ACC112 (cell line): ENCODE data around the gene TRIM15.
"Not testable (repeated sequence)": the region's sequence is repeated elsewhere in the genome, so short reads cannot be mapped to it uniquely, and the experiment has no call there.

Experiments used
- H2AFZ ChIP-seq: fragments of 200-600 bp; sonication (generic); one replicate; pipeline ENCODE4 v1.6.0; 2017; ENCODE audit warnings: antibody characterized with exemption, low read length; ENCODE audit not compliant: unreplicated experiment
- H3K27ac ChIP-seq: fragments of 200-600 bp; sonication (generic); 2 replicates; pipeline ENCODE4 v1.5.1; 2014; ENCODE audit warnings: low read depth, mild to moderate bottlenecking, antibody characterized with exemption, low read length, moderate library complexity
- H3K27me3 ChIP-seq: fragments of 200-600 bp; sonication (generic); 2 replicates; pipeline ENCODE4 v1.6.1; 2014; ENCODE audit warnings: mild to moderate bottlenecking, antibody characterized with exemption, low read length, moderate library complexity, mixed read lengths; ENCODE audit not compliant: insufficient read depth
- H3K36me3 ChIP-seq: fragments of 200-600 bp; sonication (generic); 2 replicates; pipeline ENCODE4 v1.6.1; 2016; ENCODE audit warnings: mild to moderate bottlenecking, antibody characterized with exemption, low read length, moderate library complexity, mixed read lengths; ENCODE audit not compliant: insufficient read depth
- H3K4me1 ChIP-seq: fragments of 200-600 bp; sonication (generic); one replicate; pipeline ENCODE4 v1.6.1; 2016; ENCODE audit warnings: low read length, mixed read lengths; ENCODE audit not compliant: insufficient read depth, unreplicated experiment, control insufficient read depth
- H3K4me3 ChIP-seq: fragments of 200-600 bp; sonication (generic); 2 replicates; pipeline ENCODE4 v1.5.1; 2014; ENCODE audit warnings: mild to moderate bottlenecking, low read depth, low read length
- H3K79me2 ChIP-seq: fragments of 200-600 bp; sonication (generic); one replicate; pipeline ENCODE4 v1.6.0; 2016; ENCODE audit warnings: low read length; ENCODE audit not compliant: control insufficient read depth, unreplicated experiment, insufficient read depth

Gene TRIM15

GRCh38 chr6:30163090-30163917 is at the start of gene TRIM15:
Gene TRIM15 (plus strand): TSS chr6:30163546. CDS start chr6:30163685, 139 bp downstream.
- Histone ChIP-seq H3K79me2 (no peaks in the 10 kb centered on the region), H3K36me3 (no peaks in the 10 kb centered on the region), H3K4me1 (no peaks in the 10 kb centered on the region), H2AFZ (no peak within 1 kb of the TSS), H3K27me3 (peaks cover 6% of the 10 kb centered on the region), H3K27ac (no peak within 1 kb of the TSS), H3K4me3 (no peak within 1 kb of the TSS)

- Histone ChIP-seq H3K4me3 (no peak overlapping the region), H3K27ac (no peak overlapping the region), H2AFZ (no peak overlapping the region), H3K4me1 (peaks cover 4% of the 10 kb centered on the region), H3K27me3 (peaks cover 44% of the 10 kb centered on the region), H3K36me3 (no peaks in the 10 kb centered on the region), H3K79me2 (no peaks in the 10 kb centered on the region)
Observed at GRCh38 chr6:30113841-30114240, 49.5 kb upstream of the TRIM15 start.

- no peak overlapping the region for H3K4me3 ChIP-seq
- no peak overlapping the region for H3K27ac ChIP-seq
- no peaks in the 10 kb centered on the region for H3K79me2 ChIP-seq
- no peaks in the 10 kb centered on the region for H3K36me3 ChIP-seq
- peaks cover 4% of the 10 kb centered on the region for H3K4me1 ChIP-seq
- H2AFZ ChIP-seq, result no peak overlapping the region
- H3K27me3 ChIP-seq, result peaks cover 27% of the 10 kb centered on the region
Observed at GRCh38 chr6:30116724-30117123, 46.6 kb upstream of the TRIM15 start.

GRCh38 chr6:30118691-30119090 is 44.7 kb upstream of the TRIM15 start:
- H3K36me3 ChIP-seq, H3K4me1 ChIP-seq, H2AFZ ChIP-seq, H3K27me3 ChIP-seq, H3K79me2 ChIP-seq, H3K27ac ChIP-seq, H3K4me3 ChIP-seq: not testable (repeated sequence)

GRCh38 chr6:30121446-30122366 is 41.6 kb upstream of the TRIM15 start:
- Histone ChIP-seq H3K27ac (no peak overlapping the region), H3K27me3 (peaks cover 3% of the 10 kb centered on the region; the same call in 1 of the 2 replicates), H2AFZ (no peak overlapping the region), H3K4me3 (no peak overlapping the region), H3K79me2 (no peaks in the 10 kb centered on the region), H3K4me1 (peaks cover 7% of the 10 kb centered on the region), H3K36me3 (no peaks in the 10 kb centered on the region)

- Histone ChIP-seq H3K27me3 (peaks cover 10% of the 10 kb centered on the region), H3K27ac (no peak overlapping the region), H2AFZ (no peak overlapping the region), H3K4me3 (no peak overlapping the region), H3K36me3 (no peaks in the 10 kb centered on the region), H3K4me1 (peaks cover 7% of the 10 kb centered on the region), H3K79me2 (no peaks in the 10 kb centered on the region)
Observed at GRCh38 chr6:30122515-30122914, 40.8 kb upstream of the TRIM15 start.

- Histone ChIP-seq H3K36me3 (no peaks in the 10 kb centered on the region), H3K27ac (no peak overlapping the region), H3K4me3 (peak overlapping the region; percentile 27; the same call in 1 of the 2 replicates), H3K4me1 (peaks cover 14% of the 10 kb centered on the region), H3K27me3 (peaks cover 57% of the 10 kb centered on the region), H2AFZ (no peak overlapping the region), H3K79me2 (no peaks in the 10 kb centered on the region)
Observed at GRCh38 chr6:30127238-30128093, 35.9 kb upstream of the TRIM15 start.

GRCh38 chr6:30129265-30130178 is 33.8 kb upstream of the TRIM15 start:
- no peaks in the 10 kb centered on the region for H3K79me2 ChIP-seq
- H2AFZ ChIP-seq, result no peak overlapping the region
- H3K4me3 ChIP-seq, result no peak overlapping the region
- no peak overlapping the region for H3K27ac ChIP-seq
- peaks cover 10% of the 10 kb centered on the region for H3K4me1 ChIP-seq
- H3K27me3 ChIP-seq, result peaks cover 70% of the 10 kb centered on the region
- no peaks in the 10 kb centered on the region for H3K36me3 ChIP-seq

- Histone ChIP-seq H3K4me3 (peak overlapping the region; percentile 58; the same call in 1 of the 2 replicates), H3K27me3 (peaks cover 75% of the 10 kb centered on the region), H3K36me3 (no peaks in the 10 kb centered on the region), H2AFZ (peak overlapping the region; percentile 9), H3K79me2 (no peaks in the 10 kb centered on the region), H3K4me1 (peaks cover 10% of the 10 kb centered on the region), H3K27ac (no peak overlapping the region)
Observed at GRCh38 chr6:30130179-30130679, 33.1 kb upstream of the TRIM15 start.
